ENCODE data around the gene RHOXF2B. TPM values are rescaled to one million over a fixed set of nuclear protein-coding genes. Genes with fewer than 3 reads are reported as not detected.
"Not testable (repeated sequence)": the region's sequence is repeated elsewhere in the genome, so short reads cannot be mapped to it uniquely, and the experiment has no call there.

The RHOXF2B gene
- total and polyA plus RNA-seq, 4 donors: 0.12 TPM; not detected in 3

- H3K4me1 ChIP-seq (ENCODE audit: control insufficient read depth in 5 of 5, insufficient read depth in 5 of 5, low read length in 5 of 5): no peaks in the 10 kb centered on the region
- no peak overlapping the region for H3K9ac ChIP-seq (ENCODE audit: insufficient read depth in 1 of 2, low read length in 2 of 2)
- no peak overlapping the region for H3K27ac ChIP-seq (ENCODE audit: low read depth in 1 of 2, low read length in 1 of 2)
- no peak for TF ChIP-seq CTCF (IDR thresholded peaks at IDR 0.05; ENCODE audit: control extremely low read depth, extremely low read depth)
- ATAC-seq (ENCODE audit: insufficient read depth, low FRiP score) (no peak), DNase-seq (no peak)
- no peak overlapping the region for H3K4me3 ChIP-seq
- H3K36me3 ChIP-seq (ENCODE audit: control insufficient read depth in 4 of 4, insufficient read depth in 4 of 4, low read length in 4 of 4): no peaks in the 10 kb centered on the region
- no peaks in the 10 kb centered on the region for H3K9me3 ChIP-seq (ENCODE audit: control insufficient read depth in 4 of 4, insufficient read depth in 3 of 4, low read length in 3 of 4)
- WGBS, 2 donors: 60% methylated on average over 1 of the region's 1 CpG; no CpG with 5 or more reads in 1 of the 2 donors
- no peaks in the 10 kb centered on the region for H3K27me3 ChIP-seq (ENCODE audit: control insufficient read depth in 3 of 3, insufficient read depth in 3 of 3, low read length in 2 of 3)
Observed at GRCh38 chrX:120036704-120037103, 40.8 kb downstream of the RHOXF2B start.

- not testable (repeated sequence) for H3K27ac ChIP-seq (ENCODE audit: low read depth in 1 of 2, low read length in 1 of 2); H3K9ac ChIP-seq (ENCODE audit: insufficient read depth in 1 of 2, low read length in 2 of 2); H3K9me3 ChIP-seq (ENCODE audit: control insufficient read depth in 4 of 4, insufficient read depth in 3 of 4, low read length in 3 of 4); H3K4me1 ChIP-seq (ENCODE audit: control insufficient read depth in 5 of 5, insufficient read depth in 5 of 5, low read length in 5 of 5); H3K36me3 ChIP-seq (ENCODE audit: control insufficient read depth in 4 of 4, insufficient read depth in 4 of 4, low read length in 4 of 4); ATAC-seq (ENCODE audit: insufficient read depth, low FRiP score); H3K4me3 ChIP-seq; H3K27me3 ChIP-seq (ENCODE audit: control insufficient read depth in 3 of 3, insufficient read depth in 3 of 3, low read length in 2 of 3)
- peak in 1 of 3 donors; percentile 0 for DNase-seq
- WGBS, 2 donors: 74 to 75% methylated on average over 9 of the region's 9 CpGs
Observed at GRCh38 chrX:120035522-120036309, 41.8 kb downstream of the RHOXF2B start.

GRCh38 chrX:120029354-120029753, 48.1 kb downstream of the RHOXF2B start:
- H3K4me1 ChIP-seq (ENCODE audit: control insufficient read depth in 5 of 5, insufficient read depth in 5 of 5, low read length in 5 of 5): no peaks in the 10 kb centered on the region
- H3K27ac ChIP-seq (ENCODE audit: low read depth in 1 of 2, low read length in 1 of 2): no peak overlapping the region
- ATAC-seq (ENCODE audit: insufficient read depth, low FRiP score): no peak
- H3K9ac ChIP-seq (ENCODE audit: insufficient read depth in 1 of 2, low read length in 2 of 2): no peak overlapping the region
- H3K9me3 ChIP-seq (ENCODE audit: control insufficient read depth in 4 of 4, insufficient read depth in 3 of 4, low read length in 3 of 4): no peaks in the 10 kb centered on the region
- no peaks in the 10 kb centered on the region for H3K36me3 ChIP-seq (ENCODE audit: control insufficient read depth in 4 of 4, insufficient read depth in 4 of 4, low read length in 4 of 4)
- no peaks in the 10 kb centered on the region for H3K27me3 ChIP-seq (ENCODE audit: control insufficient read depth in 3 of 3, insufficient read depth in 3 of 3, low read length in 2 of 3)
- WGBS, 2 donors: 26 to 28% methylated on average over 3 of the region's 3 CpGs
- TF ChIP-seq CTCF (IDR thresholded peaks at IDR 0.05; ENCODE audit: control extremely low read depth, extremely low read depth): no peak
- no peak overlapping the region for H3K4me3 ChIP-seq
- DNase-seq: no peak

GRCh38 chrX:120023259-120023658, 54.2 kb downstream of the RHOXF2B start:
- Histone ChIP-seq H3K36me3 (ENCODE audit: control insufficient read depth in 4 of 4, insufficient read depth in 4 of 4, low read length in 4 of 4) (no peaks in the 10 kb centered on the region), H3K9me3 (ENCODE audit: control insufficient read depth in 4 of 4, insufficient read depth in 3 of 4, low read length in 3 of 4) (no peaks in the 10 kb centered on the region), H3K4me1 (ENCODE audit: control insufficient read depth in 5 of 5, insufficient read depth in 5 of 5, low read length in 5 of 5) (no peaks in the 10 kb centered on the region), H3K9ac (ENCODE audit: insufficient read depth in 1 of 2, low read length in 2 of 2) (no peak overlapping the region), H3K27ac (ENCODE audit: low read depth in 1 of 2, low read length in 1 of 2) (no peak overlapping the region), H3K4me3 (no peak overlapping the region), H3K27me3 (ENCODE audit: control insufficient read depth in 3 of 3, insufficient read depth in 3 of 3, low read length in 2 of 3) (peaks cover 0 to 3% (median 3%) of the 10 kb centered on the region in 3 donors)
- 61 to 92% methylated on average over 5 of the region's 5 CpGs for WGBS, 2 donors
- ATAC-seq (ENCODE audit: insufficient read depth, low FRiP score) (no peak), DNase-seq (no peak)
- no peak for TF ChIP-seq CTCF (IDR thresholded peaks at IDR 0.05; ENCODE audit: control extremely low read depth, extremely low read depth)
